Endodermal cell (in vitro differentiated cells): ENCODE measurements around the gene EXOC1. TPM values are rescaled to one million over a fixed set of nuclear protein-coding genes. Genes with fewer than 3 reads are reported as not detected.

Experiments used
- DNase-seq: peaks from one replicate; pipeline ENCODE4 v3.0.0-alpha.2; 2017
- H3K27ac ChIP-seq: 2 replicates; pipeline ENCODE4 v1.5.1; 2013; ENCODE audit warnings: mild to moderate bottlenecking, low read depth, low read length, moderate library complexity
- H3K27me3 ChIP-seq: 2 replicates; pipeline ENCODE4 v1.6.1; 2013; ENCODE audit warnings: mild to moderate bottlenecking, low read length, moderate library complexity; ENCODE audit not compliant: insufficient read depth, control insufficient read depth, poor library complexity, severe bottlenecking
- H3K36me3 ChIP-seq: 2 replicates; pipeline ENCODE4 v1.7.0; 2013; ENCODE audit warnings: mild to moderate bottlenecking, low read length, moderate library complexity; ENCODE audit not compliant: control insufficient read depth, insufficient read depth
- H3K4me1 ChIP-seq: one replicate; pipeline ENCODE4 v1.7.0; 2013; ENCODE audit warnings: low read length; ENCODE audit not compliant: control insufficient read depth, insufficient read depth
- H3K4me3 ChIP-seq: 2 replicates; pipeline ENCODE4 v1.5.1; 2013; ENCODE audit warnings: mild to moderate bottlenecking, low read length, moderate library complexity
- H3K9ac ChIP-seq: 2 replicates; pipeline ENCODE4 v1.6.1; 2013; ENCODE audit warnings: mild to moderate bottlenecking, low read length, moderate library complexity; ENCODE audit not compliant: poor library complexity, severe bottlenecking; ENCODE audit errors: extremely low read depth
- H3K9me3 ChIP-seq: 2 replicates; pipeline ENCODE4 v1.6.1; 2013; ENCODE audit warnings: mild to moderate bottlenecking, low read length, moderate library complexity; ENCODE audit not compliant: control insufficient read depth
- H3K27ac Mint-ChIP-seq: 2 replicates; pipeline ENCODE4 v1.8.0; 2020; ENCODE audit warnings: mixed read lengths
- H3K27me3 Mint-ChIP-seq: 2 replicates; pipeline ENCODE4 v1.8.0; 2021; ENCODE audit warnings: mild to moderate bottlenecking, mixed read lengths; ENCODE audit not compliant: insufficient read depth
- H3K36me3 Mint-ChIP-seq: 2 replicates; pipeline ENCODE4 v1.8.0; 2020; ENCODE audit warnings: low read depth, mixed read lengths
- H3K4me1 Mint-ChIP-seq: 2 replicates; pipeline ENCODE4 v1.8.0; 2020; ENCODE audit warnings: mixed read lengths
- H3K4me3 Mint-ChIP-seq: 2 replicates; pipeline ENCODE4 v1.8.0; 2020; ENCODE audit warnings: mild to moderate bottlenecking, moderate library complexity, mixed read lengths
- H3K9me3 Mint-ChIP-seq: 2 replicates; pipeline ENCODE4 v1.8.0; 2020; ENCODE audit warnings: mild to moderate bottlenecking, mixed read lengths
- CTCF ChIP-seq: fragments of 200-600 bp; sonication (generic); conservative IDR thresholded peaks from 2 replicates; pipeline ENCODE4 v1.5.0; 2021; ENCODE audit warnings: antibody characterized with exemption, mild to moderate bottlenecking
- WGBS, 2 experiments: methylation state at CpG; one replicate each; pipeline versions ENCODE4 v1.1.5 to v1.1.7; 2013; ENCODE audit warnings: missing lambda C conversion rate in 2 of 2, mixed read lengths in 1 of 2; ENCODE audit not compliant: insufficient coverage in 1 of 2, insufficient read length in 1 of 2; 5-methylcytosine and 5-hydroxymethylcytosine counted together
- total RNA-seq, 2 donors: library from RNA; stranded (reverse); fragmentation: NEBNext Ultra II Directional in 1 of 2; extraction: Animal tissue kit (Norgen Biotek cat#: 25700) in 1 of 2; gene quantifications; 2 replicates in 1 of 2; 3 replicates in 1 of 2; pipeline ENCODE4 v1.2.1, GENCODE V29; 2021

The EXOC1 gene
- total RNA-seq, 2 donors from 2014 or later, result 26.5 to 26.9 TPM

DNA sequence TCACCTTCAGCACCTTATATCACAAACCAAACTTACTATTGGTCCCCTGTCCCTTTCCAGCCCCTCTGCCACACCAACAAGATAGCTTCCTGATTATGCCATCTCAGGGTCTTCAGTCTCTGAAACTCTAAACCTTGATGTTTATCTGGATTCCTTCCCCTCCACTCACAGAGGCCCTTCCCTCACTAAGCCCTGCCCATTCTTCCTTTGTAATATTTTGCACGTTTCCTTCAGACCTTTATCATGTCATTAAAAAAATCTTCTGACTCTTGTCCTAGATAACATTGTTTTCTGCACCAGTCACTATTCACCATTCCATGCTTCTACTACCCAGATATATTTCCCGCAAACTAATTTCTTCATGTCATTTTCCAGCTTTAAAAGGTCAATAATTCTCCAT is 77.6 kb downstream of the EXOC1 start:
- Mint-ChIP-seq H3K36me3 (no peaks in the 10 kb centered on the region), H3K4me1 (peaks cover 50% of the 10 kb centered on the region), H3K9me3 (peaks cover 39% of the 10 kb centered on the region), H3K4me3 (no peak overlapping the region), H3K27ac (no peak overlapping the region), H3K27me3 (no peaks in the 10 kb centered on the region)
- 57 to 86% methylated on average over 1 to 2 of the region's 2 CpGs for WGBS, 2 experiments
- no peak for TF ChIP-seq CTCF
- Histone ChIP-seq H3K4me3 (no peak overlapping the region), H3K4me1 (peaks cover 13% of the 10 kb centered on the region), H3K9me3 (peaks cover 20% of the 10 kb centered on the region), H3K27me3 (no peaks in the 10 kb centered on the region), H3K9ac (no peak overlapping the region), H3K36me3 (no peaks in the 10 kb centered on the region), H3K27ac (no peak overlapping the region)
- DNase-seq, result no peak

GRCh38 chr4:55931833-55932232 is 78.4 kb downstream of the EXOC1 start:
- no peak overlapping the region for H3K9ac ChIP-seq
- peaks cover 27% of the 10 kb centered on the region for H3K9me3 ChIP-seq
- H3K27me3 ChIP-seq, result no peaks in the 10 kb centered on the region
- H3K4me3 Mint-ChIP-seq, result no peak overlapping the region
- H3K4me1 ChIP-seq, result peaks cover 6% of the 10 kb centered on the region
- peaks cover 42% of the 10 kb centered on the region for H3K4me1 Mint-ChIP-seq
- peaks cover 47% of the 10 kb centered on the region for H3K9me3 Mint-ChIP-seq
- TF ChIP-seq CTCF, result no peak
- 86% methylated on average over 3 of the region's 3 CpGs; no CpG with 5 or more reads in 1 of the 2 experiments for WGBS, 2 experiments
- H3K36me3 ChIP-seq, result no peaks in the 10 kb centered on the region
- H3K4me3 ChIP-seq, result no peak overlapping the region
- no peak overlapping the region for H3K27ac ChIP-seq
- no peak for DNase-seq
- no peak overlapping the region for H3K27ac Mint-ChIP-seq
- no peaks in the 10 kb centered on the region for H3K27me3 Mint-ChIP-seq
- H3K36me3 Mint-ChIP-seq, result peaks cover 5% of the 10 kb centered on the region

GRCh38 chr4:55932511-55932910 is 79.1 kb downstream of the EXOC1 start:
- peaks cover 5% of the 10 kb centered on the region for H3K36me3 Mint-ChIP-seq
- WGBS, 2 experiments, result 89 to 96% methylated on average over 2 to 3 of the region's 3 CpGs
- H3K9ac ChIP-seq, result no peak overlapping the region
- no peak for DNase-seq
- no peak for TF ChIP-seq CTCF
- peaks cover 51% of the 10 kb centered on the region for H3K9me3 Mint-ChIP-seq
- no peak overlapping the region for H3K27ac ChIP-seq
- no peaks in the 10 kb centered on the region for H3K36me3 ChIP-seq
- no peaks in the 10 kb centered on the region for H3K27me3 ChIP-seq
- H3K4me3 Mint-ChIP-seq, result no peak overlapping the region
- H3K4me1 ChIP-seq, result peaks cover 4% of the 10 kb centered on the region
- peak overlapping the region; percentile 0 for H3K27ac Mint-ChIP-seq
- peaks cover 35% of the 10 kb centered on the region for H3K4me1 Mint-ChIP-seq
- H3K4me3 ChIP-seq, result no peak overlapping the region
- peaks cover 34% of the 10 kb centered on the region for H3K9me3 ChIP-seq
- H3K27me3 Mint-ChIP-seq, result no peaks in the 10 kb centered on the region
